ENCODE results near the gene EPB41L1.

EPB41L1 gene

GRCh38 chr20:36197271-36197670 is 42.7 kb downstream of the EPB41L1 start:
- no peak for TF ChIP-seq SPI1 (IDR thresholded peaks at IDR 0.05; ENCODE audit: borderline replicate concordance, low read depth)
- TF ChIP-seq POLR2AphosphoS5 (IDR thresholded peaks at IDR 0.05; ENCODE audit: low read depth): no peak
- no peak for TF ChIP-seq CTCF (IDR thresholded peaks at IDR 0.05; ENCODE audit: insufficient read depth, low read length)
- TF ChIP-seq GABPA (IDR thresholded peaks at IDR 0.05; ENCODE audit: low read depth): no peak
- Histone ChIP-seq H3K4me3 (replicated peaks; ENCODE audit: insufficient read depth, low read length) (no peak overlapping the region), H3K27ac (replicated peaks) (no peak overlapping the region), H3K27me3 (ENCODE audit: insufficient read depth, poor library complexity, severe bottlenecking) (no peaks in the 10 kb centered on the region)
- DNase-seq (ENCODE audit: low read depth in 1 of 2, low spot score in 1 of 2): no peak

- Histone ChIP-seq H3K27ac (replicated peaks) (no peak overlapping the region), H3K4me3 (replicated peaks; ENCODE audit: insufficient read depth, low read length) (no peak overlapping the region), H3K27me3 (ENCODE audit: insufficient read depth, poor library complexity, severe bottlenecking) (peaks cover 3% of the 10 kb centered on the region)
- peak; percentile 30 to 71 for DNase-seq (ENCODE audit: low read depth in 1 of 2, low spot score in 1 of 2)
- TF ChIP-seq REST (IDR thresholded peaks at IDR 0.05; ENCODE audit: insufficient replicate concordance, low read depth) (no peak), CTCF (IDR thresholded peaks at IDR 0.05; ENCODE audit: insufficient read depth, low read length) (peak; percentile 95), GABPA (IDR thresholded peaks at IDR 0.05; ENCODE audit: low read depth) (no peak)
Measured at GRCh38 chr20:36199345-36200257, 45.1 kb downstream of the EPB41L1 start.

- Histone ChIP-seq H3K27me3 (ENCODE audit: insufficient read depth, poor library complexity, severe bottlenecking) (peaks cover 3% of the 10 kb centered on the region), H3K4me3 (replicated peaks; ENCODE audit: insufficient read depth, low read length) (no peak overlapping the region), H3K27ac (replicated peaks) (no peak overlapping the region)
- TF ChIP-seq REST (IDR thresholded peaks at IDR 0.05; ENCODE audit: insufficient replicate concordance, low read depth): no peak
- no peak for DNase-seq (ENCODE audit: low read depth in 1 of 2, low spot score in 1 of 2)
Measured at GRCh38 chr20:36200451-36200850, 45.9 kb downstream of the EPB41L1 start.

GRCh38 chr20:36201198-36201597 is 46.7 kb downstream of the EPB41L1 start:
- peaks cover 3% of the 10 kb centered on the region for H3K27me3 ChIP-seq (ENCODE audit: insufficient read depth, poor library complexity, severe bottlenecking)
- no peak overlapping the region for H3K27ac ChIP-seq (replicated peaks)
- H3K4me3 ChIP-seq (replicated peaks; ENCODE audit: insufficient read depth, low read length): no peak overlapping the region
- no peak for DNase-seq (ENCODE audit: low read depth in 1 of 2, low spot score in 1 of 2)
- no peak for TF ChIP-seq GABPA (IDR thresholded peaks at IDR 0.05; ENCODE audit: low read depth)
- no peak for TF ChIP-seq CTCF (IDR thresholded peaks at IDR 0.05; ENCODE audit: insufficient read depth, low read length)
- TF ChIP-seq POLR2AphosphoS5 (IDR thresholded peaks at IDR 0.05; ENCODE audit: low read depth): no peak
- TF ChIP-seq REST (IDR thresholded peaks at IDR 0.05; ENCODE audit: insufficient replicate concordance, low read depth): no peak
- TF ChIP-seq SPI1 (IDR thresholded peaks at IDR 0.05; ENCODE audit: borderline replicate concordance, low read depth): no peak

Data from HL-60 (cell line).